Osteoblast (primary cell): Measurements from ENCODE around the gene L3MBTL1. TPM values are rescaled to one million over a fixed set of nuclear protein-coding genes. Genes with fewer than 3 reads are reported as not detected.
"Not testable (repeated sequence)": the region's sequence is repeated elsewhere in the genome, so short reads cannot be mapped to it uniquely, and the experiment has no call there.

ENCODE experiments used
- DNase-seq: peaks from one replicate; pipeline ENCODE4 v3.0.0; 2011; ENCODE audit warnings: low spot score, mixed read lengths; ENCODE audit not compliant: insufficient read length; ENCODE audit errors: missing footprints
- H2AFZ ChIP-seq: 2 replicates; pipeline ENCODE4 v1.6.0; 2011; ENCODE audit warnings: mild to moderate bottlenecking, low read length
- H3K27ac ChIP-seq: 2 replicates; pipeline ENCODE4 v1.5.1; 2011; ENCODE audit warnings: mild to moderate bottlenecking, low read depth, low read length, moderate library complexity
- H3K27me3 ChIP-seq: 2 replicates; pipeline ENCODE4 v1.6.0; 2012; ENCODE audit warnings: mild to moderate bottlenecking, control low read depth, inconsistent platforms, low read length, moderate library complexity; ENCODE audit not compliant: insufficient read depth
- H3K36me3 ChIP-seq: 2 replicates; pipeline ENCODE4 v1.5.1; 2011; ENCODE audit warnings: mild to moderate bottlenecking, low read length, control low read depth, moderate library complexity; ENCODE audit not compliant: insufficient read depth
- H3K4me1 ChIP-seq: 2 replicates; pipeline ENCODE4 v1.5.1; 2011; ENCODE audit warnings: mild to moderate bottlenecking, low read length, control low read depth, moderate library complexity; ENCODE audit not compliant: insufficient read depth
- H3K4me2 ChIP-seq: 2 replicates; pipeline ENCODE4 v1.6.0; 2011; ENCODE audit warnings: mild to moderate bottlenecking, low read length; ENCODE audit not compliant: insufficient read depth
- H3K4me3 ChIP-seq: fragments of 200-600 bp; sonication (generic); 3 replicates; pipeline ENCODE4 v1.5.1; 2012; ENCODE audit warnings: mild to moderate bottlenecking, low read length, inconsistent platforms; ENCODE audit not compliant: insufficient read depth
- H3K79me2 ChIP-seq: 2 replicates; pipeline ENCODE4 v1.6.0; 2012; ENCODE audit warnings: mild to moderate bottlenecking, low read length, control low read depth, inconsistent platforms; ENCODE audit not compliant: insufficient read depth
- H3K9me3 ChIP-seq: 2 replicates; pipeline ENCODE4 v1.5.1; 2011; ENCODE audit warnings: low read depth, low read length, control low read depth
- H4K20me1 ChIP-seq: 2 replicates; pipeline ENCODE4 v1.6.0; 2012; ENCODE audit warnings: mild to moderate bottlenecking, low read length, control low read depth; ENCODE audit not compliant: insufficient read depth
- CTCF ChIP-seq: IDR thresholded peaks from 2 replicates; pipeline ENCODE4 v1.5.1; 2011; ENCODE audit warnings: mild to moderate bottlenecking, low read depth, low read length, moderate library complexity; ENCODE audit errors: extremely low read depth
- total RNA-seq: library from RNA; depleted of rRNA; stranded (reverse); fragments of >200 nt; gene quantifications from 2 replicates; pipeline ENCODE4 v1.2.3, GENCODE V29; 2012

L3MBTL1 gene
- total RNA-seq, 1 donor: 9.8 TPM

- no peak for TF ChIP-seq CTCF
- no peak overlapping the region for H2AFZ ChIP-seq
- H4K20me1 ChIP-seq: no peaks in the 10 kb centered on the region
- DNase-seq: peak; percentile 82
- no peaks in the 10 kb centered on the region for H3K9me3 ChIP-seq
- no peak overlapping the region for H3K4me3 ChIP-seq
- no peak overlapping the region for H3K27ac ChIP-seq
- peak overlapping the region; percentile 8 for H3K4me2 ChIP-seq
- no peaks in the 10 kb centered on the region for H3K27me3 ChIP-seq
- peaks cover 28% of the 10 kb centered on the region for H3K4me1 ChIP-seq
- H3K79me2 ChIP-seq: no peaks in the 10 kb centered on the region
- no peaks in the 10 kb centered on the region for H3K36me3 ChIP-seq
Observed at GRCh38 chr20:43583133-43583864, 75.8 kb downstream of the L3MBTL1 start.

DNA sequence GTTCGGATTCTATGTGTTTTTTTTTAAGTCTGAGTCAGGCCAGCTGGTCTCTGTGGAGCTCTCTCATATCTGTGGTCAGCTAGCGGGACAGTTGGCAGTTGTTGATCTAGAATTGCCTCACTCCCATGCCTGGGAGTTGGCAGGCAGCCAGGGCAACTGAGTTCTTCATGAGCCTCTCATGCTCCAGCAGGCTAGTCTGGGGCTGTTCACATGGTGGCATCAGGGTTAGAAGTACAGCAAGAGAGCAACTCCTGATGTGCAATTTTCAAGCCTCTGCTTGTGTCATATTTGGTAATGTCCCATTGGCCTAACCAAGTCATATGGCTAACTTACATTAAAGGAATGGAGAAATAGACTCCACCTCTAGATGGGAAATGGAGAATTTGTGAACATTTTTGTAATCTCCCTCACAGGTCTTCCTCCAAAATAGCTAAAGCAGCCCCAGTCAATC lies 76.5 kb downstream of the L3MBTL1 start:
- no peak overlapping the region for H2AFZ ChIP-seq
- no peaks in the 10 kb centered on the region for H3K27me3 ChIP-seq
- no peak for TF ChIP-seq CTCF
- H4K20me1 ChIP-seq: no peaks in the 10 kb centered on the region
- no peak overlapping the region for H3K4me3 ChIP-seq
- H3K4me1 ChIP-seq: peaks cover 28% of the 10 kb centered on the region
- H3K9me3 ChIP-seq: no peaks in the 10 kb centered on the region
- H3K79me2 ChIP-seq: no peaks in the 10 kb centered on the region
- DNase-seq: peak; percentile 90
- peak overlapping the region; percentile 53 for H3K27ac ChIP-seq
- H3K36me3 ChIP-seq: no peaks in the 10 kb centered on the region
- peak overlapping the region; percentile 40 for H3K4me2 ChIP-seq

GRCh38 chr20:43584448-43585136 lies 77.1 kb downstream of the L3MBTL1 start:
- no peak for TF ChIP-seq CTCF
- H3K4me3 ChIP-seq: no peak overlapping the region
- H3K4me2 ChIP-seq: peak overlapping the region; percentile 40
- peak overlapping the region; percentile 53 for H3K27ac ChIP-seq
- peaks cover 25% of the 10 kb centered on the region for H3K4me1 ChIP-seq
- peak overlapping the region; percentile 2 for H2AFZ ChIP-seq
- no peaks in the 10 kb centered on the region for H3K79me2 ChIP-seq
- no peaks in the 10 kb centered on the region for H3K27me3 ChIP-seq
- no peaks in the 10 kb centered on the region for H3K36me3 ChIP-seq
- H4K20me1 ChIP-seq: no peaks in the 10 kb centered on the region
- no peaks in the 10 kb centered on the region for H3K9me3 ChIP-seq
- peak; percentile 63 for DNase-seq

DNA sequence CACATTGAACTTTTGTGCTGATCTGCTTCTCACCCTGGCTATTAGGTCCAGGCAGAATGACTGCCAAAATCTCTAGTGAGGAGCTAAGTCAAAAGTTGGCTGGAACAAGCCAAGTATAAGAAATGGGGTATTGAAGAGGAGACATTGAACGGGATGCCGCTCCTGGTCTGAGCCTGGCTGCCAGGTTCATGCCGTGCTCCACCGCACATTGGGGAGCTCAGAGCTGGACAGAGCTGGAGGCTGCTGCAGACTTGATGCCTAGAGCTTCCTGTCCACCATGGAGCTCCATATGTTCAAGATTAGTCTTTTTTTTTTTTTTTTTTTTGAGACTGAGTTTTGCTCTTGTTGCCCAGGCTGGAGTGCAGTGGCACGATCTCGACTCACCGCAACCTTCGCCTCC lies 79.1 kb downstream of the L3MBTL1 start:
- peaks cover 9% of the 10 kb centered on the region for H3K79me2 ChIP-seq
- H3K4me3 ChIP-seq: no peak overlapping the region
- H3K36me3 ChIP-seq: no peaks in the 10 kb centered on the region
- H3K4me1 ChIP-seq: peaks cover 32% of the 10 kb centered on the region
- H3K27me3 ChIP-seq: no peaks in the 10 kb centered on the region
- H3K9me3 ChIP-seq: no peaks in the 10 kb centered on the region
- no peaks in the 10 kb centered on the region for H4K20me1 ChIP-seq
- H3K27ac ChIP-seq: no peak overlapping the region
- DNase-seq: no peak
- no peak overlapping the region for H2AFZ ChIP-seq
- no peak for TF ChIP-seq CTCF
- H3K4me2 ChIP-seq: no peak overlapping the region

GRCh38 chr20:43588526-43588925 lies 81.0 kb downstream of the L3MBTL1 start:
- H3K36me3 ChIP-seq, H3K9me3 ChIP-seq, H3K4me3 ChIP-seq, DNase-seq, H3K4me2 ChIP-seq, H2AFZ ChIP-seq, H3K27me3 ChIP-seq, H3K27ac ChIP-seq, H4K20me1 ChIP-seq: not testable (repeated sequence)
- peaks cover 24% of the 10 kb centered on the region for H3K79me2 ChIP-seq
- H3K4me1 ChIP-seq: peaks cover 31% of the 10 kb centered on the region
